H1 (cell line): Measurements from ENCODE around the gene OLFM3. TPM values are rescaled to one million over a fixed set of nuclear protein-coding genes. Genes with fewer than 3 reads are reported as not detected.

Experiments
- CTCF ChIA-PET: fragments of 300-600 bp; sonication (Branson Sonifier 250); formaldehyde crosslinking; loops from one replicate; lab custom pipeline; 2021; ENCODE audit not compliant: partially characterized antibody; lab: Charles Lee
- POLR2A ChIA-PET: fragments of 300-600 bp; sonication (Branson Sonifier 250); formaldehyde crosslinking; loops from one replicate; lab custom pipeline; 2021; ENCODE audit warnings: inconsistent platforms; ENCODE audit not compliant: partially characterized antibody; lab: Charles Lee
- DNase-seq, 2 experiments: peaks; one replicate each; pipeline versions ENCODE4 v3.0.0 to v3.0.0-alpha.2; 2010 to 2022; ENCODE audit warnings: low spot score in 2 of 2, low read depth in 1 of 2, mixed read lengths in 1 of 2
- FAIRE-seq: peaks from 2 replicates; lab custom pipeline; 2011; peaks lifted over from hg19 to GRCh38; lab: Jason Lieb, UNC
- H2AFZ ChIP-seq: 2 replicates; pipeline ENCODE4 v1.8.1; 2012; ENCODE audit warnings: low read length, inconsistent platforms
- H2AK5ac ChIP-seq: 2 replicates; pipeline ENCODE4 v1.6.1; 2013; ENCODE audit warnings: low read depth, low read length
- H2BK120ac ChIP-seq: replicated peaks from 2 replicates; pipeline ENCODE3; 2013; ENCODE audit warnings: low read depth, low read length, inconsistent platforms
- H2BK12ac ChIP-seq: 2 replicates; pipeline ENCODE4 v1.6.1; 2013; ENCODE audit warnings: low read depth, low read length
- H2BK15ac ChIP-seq: 2 replicates; pipeline ENCODE4 v1.6.1; 2013; ENCODE audit warnings: low read length
- H2BK20ac ChIP-seq: 2 replicates; pipeline ENCODE4 v1.6.1; 2013; ENCODE audit warnings: low read length
- H2BK5ac ChIP-seq: 2 replicates; pipeline ENCODE4 v1.6.1; 2013; ENCODE audit warnings: low read depth, low read length
- H3K14ac ChIP-seq: 2 replicates; pipeline ENCODE4 v1.6.1; 2013; ENCODE audit warnings: inconsistent platforms; ENCODE audit not compliant: insufficient read length
- H3K18ac ChIP-seq: 2 replicates; pipeline ENCODE4 v1.6.1; 2013; ENCODE audit warnings: low read length; ENCODE audit errors: extremely low read depth
- H3K23ac ChIP-seq: 2 replicates; pipeline ENCODE4 v1.6.1; 2013; ENCODE audit warnings: inconsistent platforms; ENCODE audit not compliant: insufficient read length
- H3K23me2 ChIP-seq: 2 replicates; pipeline ENCODE4 v1.6.1; 2013; ENCODE audit warnings: low read depth, low read length
- H3K27ac ChIP-seq: 2 replicates; pipeline ENCODE4 v1.6.1; 2011; ENCODE audit warnings: low read depth, low read length, inconsistent platforms
- H3K27me3 ChIP-seq, 4 experiments: replicated peaks in 1 of 4; 1 replicate in 1 of 4; 2 replicates in 3 of 4; pipeline versions ENCODE4 v1.6.1 to v1.8.1; 2011 to 2013; ENCODE audit warnings: low read length in 3 of 4, mild to moderate bottlenecking in 3 of 4, inconsistent platforms in 2 of 4, mixed read lengths in 2 of 4, moderate library complexity in 1 of 4; ENCODE audit not compliant: control insufficient read depth in 3 of 4, insufficient read depth in 3 of 4; ENCODE audit errors: extremely low read depth in 1 of 4
- H3K36me3 ChIP-seq, 4 experiments: 2 replicates each; pipeline versions ENCODE4 v1.6.1 to v1.8.1; 2011 to 2013; ENCODE audit warnings: mild to moderate bottlenecking in 4 of 4, low read length in 3 of 4, moderate library complexity in 2 of 4, control low read depth in 1 of 4, inconsistent platforms in 1 of 4; ENCODE audit not compliant: insufficient read depth in 4 of 4, control insufficient read depth in 2 of 4
- H3K4ac ChIP-seq: replicated peaks from 2 replicates; pipeline ENCODE3; 2013; ENCODE audit warnings: low read length, low read depth, mixed read lengths, inconsistent platforms; ENCODE audit not compliant: insufficient read length
- H3K4me1 ChIP-seq, 4 experiments: replicated peaks in 1 of 4; 1 replicate in 1 of 4; 2 replicates in 3 of 4; pipeline versions ENCODE4 v1.6.1 to v1.8.1; 2011 to 2013; ENCODE audit warnings: low read length in 3 of 4, inconsistent platforms in 2 of 4, mixed read lengths in 1 of 4; ENCODE audit not compliant: insufficient read depth in 4 of 4, control insufficient read depth in 3 of 4
- H3K4me2 ChIP-seq, 2 experiments: 2 replicates each; pipeline versions ENCODE4 v1.6.1 to v1.8.1; 2011 to 2013; ENCODE audit warnings: low read depth in 2 of 2, low read length in 2 of 2, control low read depth in 1 of 2, inconsistent platforms in 1 of 2, mild to moderate bottlenecking in 1 of 2; ENCODE audit not compliant: insufficient read depth in 1 of 2
- H3K4me3 ChIP-seq, 4 experiments: fragments of 200-600, 300-600 bp in 1 of 4; sonication (generic), shearing (Covaris generic), sonication (Bioruptor Twin) in 1 of 4; 2 replicates each; pipeline versions ENCODE4 v1.5.1 to v1.8.1; 2011 to 2016; ENCODE audit warnings: low read length in 4 of 4, low read depth in 3 of 4, control low read depth in 2 of 4, inconsistent platforms in 2 of 4, mild to moderate bottlenecking in 2 of 4, mixed read lengths in 1 of 4, moderate library complexity in 1 of 4; ENCODE audit not compliant: insufficient read depth in 2 of 4; ENCODE audit errors: extremely low read depth in 1 of 4
- H3K56ac ChIP-seq: replicated peaks from 2 replicates; pipeline ENCODE3; 2013; ENCODE audit warnings: low read depth, mild to moderate bottlenecking, mixed read lengths, low read length, inconsistent platforms; ENCODE audit not compliant: insufficient read length
- H3K79me1 ChIP-seq: 2 replicates; pipeline ENCODE4 v1.6.1; 2013; ENCODE audit warnings: low read depth, low read length, control low read depth
- H3K79me2 ChIP-seq, 2 experiments: 2 replicates each; pipeline versions ENCODE4 v1.6.1 to v1.8.1; 2012 to 2013; ENCODE audit warnings: low read length in 2 of 2, mild to moderate bottlenecking in 2 of 2, inconsistent platforms in 1 of 2; ENCODE audit not compliant: insufficient read depth in 2 of 2, control insufficient read depth in 1 of 2
- H3K9ac ChIP-seq, 4 experiments: replicated peaks in 1 of 4; 1 replicate in 1 of 4; 2 replicates in 3 of 4; pipeline versions ENCODE4 v1.6.1 to v1.8.1; 2011 to 2013; ENCODE audit warnings: low read depth in 3 of 4, low read length in 3 of 4, control low read depth in 2 of 4, mild to moderate bottlenecking in 2 of 4, moderate library complexity in 2 of 4, inconsistent platforms in 1 of 4; ENCODE audit errors: extremely low read depth in 1 of 4
- H3K9me3 ChIP-seq, 2 experiments: 2 replicates each; pipeline versions ENCODE4 v1.6.1 to v1.8.1; 2012 to 2013; ENCODE audit warnings: mild to moderate bottlenecking in 2 of 2, moderate library complexity in 2 of 2, control low read depth in 1 of 2, inconsistent platforms in 1 of 2, low read depth in 1 of 2, low read length in 1 of 2, mixed read lengths in 1 of 2; ENCODE audit not compliant: insufficient read depth in 2 of 2
- H4K20me1 ChIP-seq, 2 experiments: replicated peaks in 1 of 2; 2 replicates each; pipeline versions ENCODE3 to v1.8.1; 2011 to 2013; ENCODE audit warnings: inconsistent platforms in 2 of 2, low read length in 2 of 2, mild to moderate bottlenecking in 1 of 2; ENCODE audit not compliant: insufficient read depth in 2 of 2, control insufficient read depth in 1 of 2
- H4K5ac ChIP-seq: 2 replicates; pipeline ENCODE4 v1.6.1; 2013; ENCODE audit warnings: low read length, low read depth, mixed read lengths, inconsistent platforms; ENCODE audit not compliant: insufficient read length
- H4K8ac ChIP-seq: 2 replicates; pipeline ENCODE4 v1.8.0; 2013; ENCODE audit warnings: mild to moderate bottlenecking, moderate library complexity, low read length, inconsistent platforms; ENCODE audit not compliant: insufficient read depth; ENCODE audit errors: extremely low read depth
- H4K91ac ChIP-seq: replicated peaks from 2 replicates; pipeline ENCODE3; 2013; ENCODE audit warnings: low read length, mixed read lengths, inconsistent platforms; ENCODE audit not compliant: insufficient read length
- NANOG ChIP-seq: IDR thresholded peaks from 2 replicates; pipeline ENCODE4 v1.6.1; 2011; ENCODE audit warnings: low read length, low read depth, mild to moderate bottlenecking, inconsistent platforms; ENCODE audit not compliant: insufficient read depth, poor library complexity, severe bottlenecking
- WGBS, 2 experiments: shearing (Covaris generic) in 1 of 2; methylation state at CpG; one replicate each; pipeline versions ENCODE4 v1.1.6 to v1.1.7; 2013 to 2015; ENCODE audit warnings: low lambda C conversion rate in 2 of 2, mixed read lengths in 2 of 2, inconsistent platforms in 1 of 2, low coverage in 1 of 2, missing lambda C conversion rate in 1 of 2; ENCODE audit not compliant: insufficient replicate concordance in 2 of 2, insufficient coverage in 1 of 2, insufficient read length in 1 of 2; ENCODE audit errors: extremely low coverage in 1 of 2, missing lambda C conversion rate in 1 of 2; 5-methylcytosine and 5-hydroxymethylcytosine counted together
- polyA plus RNA-seq, 7 experiments: library from polyadenylated mRNA; depleted of rRNA in 3 of 7; stranded (reverse) in 5 of 7; unstranded in 2 of 7; fragments of >200 nt in 5 of 7; fragments of 200-250 nt in 2 of 7; gene quantifications; 1 replicate in 5 of 7; 2 replicates in 1 of 7; 4 replicates in 1 of 7; pipeline versions ENCODE4 v1.2.1 to v1.2.3, GENCODE V29; 2011 to 2013; ENCODE audit warnings: missing spikeins in 2 of 7, mixed read lengths in 2 of 7
- total RNA-seq: library from RNA; stranded (reverse); fragmentation: NEBNext Ultra II Directional; extraction: Animal tissue kit (Norgen Biotek cat#: 25700); gene quantifications from 2 replicates; pipeline ENCODE4 v1.2.1, GENCODE V29; 2021
- TF ChIP-seq, protein P1 (sequence below): IDR thresholded peaks from 2 replicates; pipeline ENCODE4 v1.6.1; 2012; ENCODE audit warnings: low read length, inconsistent platforms

Gene OLFM3
- total and polyA plus RNA-seq, 2 of the 8 experiments (the other 6 are each of a cell fraction or from before 2014, with no cell fraction given), result 0.30 to 0.32 TPM

DNA sequence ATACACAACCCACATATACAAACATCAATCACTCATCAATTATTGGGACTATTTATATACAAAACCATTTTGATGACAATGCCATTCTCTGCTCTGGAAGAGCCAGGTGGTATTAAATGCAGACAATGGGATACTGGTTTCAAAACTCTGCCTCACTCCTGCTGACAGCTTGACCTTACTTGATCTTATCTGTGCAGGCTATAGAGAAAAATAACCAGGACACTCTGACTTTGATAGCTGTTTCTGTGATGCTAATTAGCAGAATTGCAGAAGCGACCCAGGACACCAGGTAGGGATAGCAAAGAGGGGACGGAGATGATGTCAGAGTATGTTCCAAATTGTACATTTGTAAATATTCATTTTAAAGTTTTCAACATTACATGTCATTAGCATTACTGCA, 89.5 kb downstream of the OLFM3 start:
- no peaks in the 10 kb centered on the region for H3K79me2 ChIP-seq
- H3K4ac ChIP-seq, result no peak overlapping the region
- CTCF ChIA-PET, result no interaction called here
- H4K20me1 ChIP-seq, result no peaks in the 10 kb centered on the region
- no peak overlapping the region for H3K23ac ChIP-seq
- no peak overlapping the region for H2BK20ac ChIP-seq
- no peak overlapping the region for H3K9ac ChIP-seq
- POLR2A ChIA-PET, result no interaction called here
- H3K18ac ChIP-seq, result no peak overlapping the region
- DNase-seq (no peak), FAIRE-seq (no peak)
- no peak overlapping the region for H4K5ac ChIP-seq
- H3K79me1 ChIP-seq, result no peaks in the 10 kb centered on the region
- WGBS, 2 experiments, result 15% methylated on average over 2 of the region's 2 CpGs; no CpG with 5 or more reads in 1 of the 2 experiments
- no peak overlapping the region for H3K27ac ChIP-seq
- H3K56ac ChIP-seq, result no peak overlapping the region
- no peak overlapping the region for H3K4me2 ChIP-seq
- H2BK5ac ChIP-seq, result no peak overlapping the region
- no peak overlapping the region for H3K14ac ChIP-seq
- H3K27me3 ChIP-seq, result peaks cover 0 to 1% (median 0%) of the 10 kb centered on the region in 4 experiments; a peak in 1 of 7 replicates
- no peak overlapping the region for H4K91ac ChIP-seq
- H2BK120ac ChIP-seq, result no peak overlapping the region
- no peak overlapping the region for H2AFZ ChIP-seq
- H3K4me3 ChIP-seq, result no peak overlapping the region
- no peaks in the 10 kb centered on the region for H3K36me3 ChIP-seq
- H3K9me3 ChIP-seq, result no peaks in the 10 kb centered on the region
- H4K8ac ChIP-seq, result no peak overlapping the region
- H2BK15ac ChIP-seq, result no peak overlapping the region
- peaks cover 0 to 3% (median 1%) of the 10 kb centered on the region in 4 experiments; a peak in 3 of 7 replicates for H3K4me1 ChIP-seq
- no peak overlapping the region for H2AK5ac ChIP-seq
- no peaks in the 10 kb centered on the region for H3K23me2 ChIP-seq
- no peak overlapping the region for H2BK12ac ChIP-seq
- peak; percentile 82 for TF ChIP-seq NANOG
- TF ChIP-seq, protein P1, sequence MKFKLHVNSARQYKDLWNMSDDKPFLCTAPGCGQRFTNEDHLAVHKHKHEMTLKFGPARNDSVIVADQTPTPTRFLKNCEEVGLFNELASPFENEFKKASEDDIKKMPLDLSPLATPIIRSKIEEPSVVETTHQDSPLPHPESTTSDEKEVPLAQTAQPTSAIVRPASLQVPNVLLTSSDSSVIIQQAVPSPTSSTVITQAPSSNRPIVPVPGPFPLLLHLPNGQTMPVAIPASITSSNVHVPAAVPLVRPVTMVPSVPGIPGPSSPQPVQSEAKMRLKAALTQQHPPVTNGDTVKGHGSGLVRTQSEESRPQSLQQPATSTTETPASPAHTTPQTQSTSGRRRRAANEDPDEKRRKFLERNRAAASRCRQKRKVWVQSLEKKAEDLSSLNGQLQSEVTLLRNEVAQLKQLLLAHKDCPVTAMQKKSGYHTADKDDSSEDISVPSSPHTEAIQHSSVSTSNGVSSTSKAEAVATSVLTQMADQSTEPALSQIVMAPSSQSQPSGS, result no peak
